MM.1S (cell line): ENCODE measurements around the gene WNK2.

ENCODE experiments used
- CTCF ChIP-seq: fragments of 300-600 bp; sonication (generic); IDR thresholded peaks from 2 replicates; pipeline ENCODE4 v1.5.1; 2016; ENCODE audit warnings: antibody characterized with exemption, low read length, mixed read lengths
- EZH2 ChIP-seq: fragments of 300-600 bp; sonication (generic); optimal IDR thresholded peaks from 2 replicates; pipeline ENCODE3; 2017; ENCODE audit warnings: low read depth, mild to moderate bottlenecking, antibody characterized with exemption, low read length, mixed read lengths
- EZH2phosphoT487 ChIP-seq: fragments of 300-600 bp; sonication (generic); IDR thresholded peaks from 2 replicates; pipeline ENCODE4 v1.6.1; 2018; ENCODE audit warnings: antibody characterized with exemption, low read length

- TF ChIP-seq CTCF (no peak), EZH2 (no peak), EZH2phosphoT487 (no peak)
Measured at GRCh38 chr9:93138171-93138764, 45.7 kb upstream of the WNK2 start.
